ENCODE results near the gene MCTP2.

The MCTP2 gene

GRCh38 chr15:94335616-94336015 lies 104.3 kb downstream of the MCTP2 start:
- TF ChIP-seq ZFX (IDR thresholded peaks at IDR 0.05; ENCODE audit: borderline replicate concordance), result no peak
- TF ChIP-seq, protein P1, sequence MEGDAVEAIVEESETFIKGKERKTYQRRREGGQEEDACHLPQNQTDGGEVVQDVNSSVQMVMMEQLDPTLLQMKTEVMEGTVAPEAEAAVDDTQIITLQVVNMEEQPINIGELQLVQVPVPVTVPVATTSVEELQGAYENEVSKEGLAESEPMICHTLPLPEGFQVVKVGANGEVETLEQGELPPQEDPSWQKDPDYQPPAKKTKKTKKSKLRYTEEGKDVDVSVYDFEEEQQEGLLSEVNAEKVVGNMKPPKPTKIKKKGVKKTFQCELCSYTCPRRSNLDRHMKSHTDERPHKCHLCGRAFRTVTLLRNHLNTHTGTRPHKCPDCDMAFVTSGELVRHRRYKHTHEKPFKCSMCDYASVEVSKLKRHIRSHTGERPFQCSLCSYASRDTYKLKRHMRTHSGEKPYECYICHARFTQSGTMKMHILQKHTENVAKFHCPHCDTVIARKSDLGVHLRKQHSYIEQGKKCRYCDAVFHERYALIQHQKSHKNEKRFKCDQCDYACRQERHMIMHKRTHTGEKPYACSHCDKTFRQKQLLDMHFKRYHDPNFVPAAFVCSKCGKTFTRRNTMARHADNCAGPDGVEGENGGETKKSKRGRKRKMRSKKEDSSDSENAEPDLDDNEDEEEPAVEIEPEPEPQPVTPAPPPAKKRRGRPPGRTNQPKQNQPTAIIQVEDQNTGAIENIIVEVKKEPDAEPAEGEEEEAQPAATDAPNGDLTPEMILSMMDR (IDR thresholded peaks at IDR 0.05), result no peak
- H3K27ac ChIP-seq, result no peak overlapping the region

DNA sequence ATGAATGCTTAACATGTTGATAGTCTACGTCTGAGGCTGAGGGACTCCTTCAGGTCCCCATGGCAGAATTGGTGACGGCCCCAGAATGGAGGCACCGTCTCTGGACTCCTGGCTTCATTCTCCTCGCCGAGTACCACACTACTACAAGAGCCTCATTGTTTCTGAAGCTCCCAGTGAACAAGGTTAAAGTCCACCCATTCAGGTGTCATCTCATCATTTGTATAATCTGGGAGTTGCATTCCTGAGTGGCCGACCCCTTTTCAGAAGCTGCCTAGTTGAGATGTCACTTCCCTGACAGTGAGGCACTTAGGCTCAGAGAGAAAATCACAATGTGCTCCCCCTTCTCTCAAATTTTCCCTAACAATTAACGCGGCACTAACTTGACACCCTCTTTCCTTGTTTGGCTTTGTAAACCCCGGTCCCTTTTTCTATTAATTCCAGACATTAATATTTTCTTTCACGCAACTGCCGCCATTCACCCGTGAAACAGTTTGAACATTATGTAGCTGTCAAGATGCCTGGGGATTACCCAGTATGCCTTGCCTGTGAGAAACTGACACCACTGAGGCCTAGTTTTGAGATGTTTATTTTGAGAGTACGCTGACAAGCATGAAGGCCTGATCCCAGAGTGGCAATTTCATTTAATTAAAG lies 105.6 kb downstream of the MCTP2 start:
- TF ChIP-seq, protein P1 (IDR thresholded peaks at IDR 0.05), result no peak
- TF ChIP-seq ZFX (IDR thresholded peaks at IDR 0.05; ENCODE audit: borderline replicate concordance), result no peak
- H3K27ac ChIP-seq, result no peak overlapping the region

DNA sequence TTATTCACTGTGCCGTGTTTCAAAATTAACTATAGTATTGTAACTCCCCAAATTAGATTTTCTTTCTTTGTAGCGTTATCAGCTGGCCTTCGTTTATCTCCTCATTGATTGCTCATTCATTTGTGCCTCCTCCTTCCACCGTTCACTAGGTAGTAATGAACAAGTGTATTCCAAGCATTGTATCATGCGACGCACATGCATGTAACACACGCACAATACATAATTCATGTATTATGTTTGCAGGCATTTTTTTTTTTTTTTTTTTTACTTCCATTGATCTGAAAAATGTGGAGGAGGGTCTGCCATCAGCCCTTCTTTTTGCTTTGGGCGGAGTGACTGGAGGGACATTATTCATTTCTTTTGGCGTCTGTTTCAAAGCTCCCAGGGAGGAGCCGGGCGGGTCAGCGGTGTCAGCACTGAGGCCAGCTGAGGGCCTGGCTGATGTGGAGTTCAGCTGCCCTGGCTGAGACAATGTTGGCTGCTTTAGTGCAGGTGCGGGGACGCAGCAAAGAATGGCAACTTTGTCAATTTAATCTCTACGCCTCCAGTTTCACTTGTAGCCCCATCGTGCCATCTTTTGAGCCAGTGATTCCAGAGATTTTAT lies 107.0 kb downstream of the MCTP2 start:
- TF ChIP-seq ZFX (IDR thresholded peaks at IDR 0.05; ENCODE audit: borderline replicate concordance), result no peak
- TF ChIP-seq, protein P1 (IDR thresholded peaks at IDR 0.05), result no peak
- H3K27ac ChIP-seq, result no peak overlapping the region

- H3K27ac ChIP-seq, result no peak overlapping the region
- TF ChIP-seq, protein P1 (IDR thresholded peaks at IDR 0.05), result no peak
- no peak for TF ChIP-seq ZFX (IDR thresholded peaks at IDR 0.05; ENCODE audit: borderline replicate concordance)
Measured at GRCh38 chr15:94346282-94346681, 114.9 kb downstream of the MCTP2 start.

GRCh38 chr15:94348084-94348483 lies 116.7 kb downstream of the MCTP2 start:
- no peak overlapping the region for H3K27ac ChIP-seq
- TF ChIP-seq, protein P1 (IDR thresholded peaks at IDR 0.05), result no peak
- no peak for TF ChIP-seq ZFX (IDR thresholded peaks at IDR 0.05; ENCODE audit: borderline replicate concordance)

DNA sequence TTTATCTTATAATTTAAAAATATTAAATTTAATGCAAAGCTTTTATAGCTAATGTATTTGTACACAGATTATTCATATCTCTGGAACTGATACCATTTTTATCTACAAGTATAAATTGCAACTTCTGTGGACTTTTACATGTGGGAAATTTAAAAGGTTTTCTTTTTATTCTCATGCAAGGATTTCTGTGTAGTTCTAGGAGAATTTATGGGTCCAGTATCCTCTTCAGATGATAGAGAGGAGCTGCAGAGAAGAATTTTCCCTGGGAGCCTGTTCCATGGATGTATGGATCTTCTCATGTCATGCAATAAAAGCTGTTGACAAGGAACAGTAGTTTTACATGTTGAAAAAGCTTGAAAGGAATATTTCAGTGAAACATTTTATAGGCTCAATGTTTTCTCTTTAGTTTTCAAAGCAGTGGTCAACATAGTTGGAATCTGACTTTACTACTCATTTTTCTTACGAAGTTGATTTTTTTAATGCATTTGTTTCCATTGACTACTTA lies 119.7 kb downstream of the MCTP2 start:
- TF ChIP-seq, protein P1 (IDR thresholded peaks at IDR 0.05), result no peak
- no peak for TF ChIP-seq ZFX (IDR thresholded peaks at IDR 0.05; ENCODE audit: borderline replicate concordance)
- no peak overlapping the region for H3K27ac ChIP-seq
